Limb (tissue), 2 donors: ENCODE results near the gene FOXK1.
"Not testable (repeated sequence)": the region's sequence is repeated elsewhere in the genome, so short reads cannot be mapped to it uniquely, and the experiment has no call there.

Source experiments
- DNase-seq, 2 donors: peaks; one replicate each; pipeline ENCODE4 v3.0.0-alpha.2; 2016; ENCODE audit errors: extremely low spot score in 2 of 2

Gene FOXK1

GRCh38 chr7:4799508-4800268, 117.6 kb downstream of the FOXK1 start:
- DNase-seq = peak in 1 of 2 donors; percentile 36

- DNase-seq = no peak
These were observed 118.4 kb downstream of the FOXK1 start for GRCh38 chr7:4800487-4800886.

GRCh38 chr7:4800926-4801838, 119.1 kb downstream of the FOXK1 start:
- peak in 1 of 2 donors; percentile 29 for DNase-seq

- DNase-seq = no peak
These were observed 119.7 kb downstream of the FOXK1 start for GRCh38 chr7:4801839-4802231.

- not testable (repeated sequence) for DNase-seq
These were observed 120.5 kb downstream of the FOXK1 start for GRCh38 chr7:4802577-4802976.

GRCh38 chr7:4803397-4804241, 121.5 kb downstream of the FOXK1 start:
- peak in 1 of 2 donors; percentile 30 for DNase-seq

- no peak for DNase-seq
These were observed 123.3 kb downstream of the FOXK1 start for GRCh38 chr7:4805110-4805983.

GRCh38 chr7:4805984-4806300, 123.8 kb downstream of the FOXK1 start:
- DNase-seq = no peak

- no peak for DNase-seq
These were observed 125.0 kb downstream of the FOXK1 start for GRCh38 chr7:4806983-4807597.

GRCh38 chr7:4807598-4808016, 125.5 kb downstream of the FOXK1 start:
- DNase-seq = no peak

GRCh38 chr7:4808026-4808425, 125.9 kb downstream of the FOXK1 start:
- DNase-seq = no peak

- DNase-seq = no peak
These were observed 126.5 kb downstream of the FOXK1 start for GRCh38 chr7:4808565-4808964.

- peak in 1 of 2 donors; percentile 30 for DNase-seq
These were observed 127.0 kb downstream of the FOXK1 start for GRCh38 chr7:4809091-4809591.

GRCh38 chr7:4809666-4810065, 127.6 kb downstream of the FOXK1 start:
- DNase-seq = no peak

GRCh38 chr7:4814433-4814832, 132.3 kb downstream of the FOXK1 start:
- DNase-seq = no peak

GRCh38 chr7:4815121-4815520, 133.0 kb downstream of the FOXK1 start:
- no peak for DNase-seq

- DNase-seq = no peak
These were observed 133.7 kb downstream of the FOXK1 start for GRCh38 chr7:4815609-4816418.

- no peak for DNase-seq
These were observed 134.5 kb downstream of the FOXK1 start for GRCh38 chr7:4816419-4817080.
